Inflammatory macrophage treated with lipopolysaccharide for 1 hour (primary cell): Measurements from ENCODE around the gene AKR1E2.

Experiments used
- DNase-seq, 2 donors: peaks; one replicate each; pipeline ENCODE4 v3.0.0-alpha.2; 2020 to 2022

Gene AKR1E2

GRCh38 chr10:4847561-4848355 lies 21.8 kb downstream of the AKR1E2 start:
- peak; percentile 56 to 68 for DNase-seq

GRCh38 chr10:4848356-4849041 lies 22.5 kb downstream of the AKR1E2 start:
- DNase-seq, result peak; percentile 58 to 74

- DNase-seq, result no peak
Measured at GRCh38 chr10:4849042-4849402, 23.0 kb downstream of the AKR1E2 start.

GRCh38 chr10:4849555-4850242 lies 23.7 kb downstream of the AKR1E2 start:
- peak; percentile 88 to 98 for DNase-seq

- no peak for DNase-seq
Measured at GRCh38 chr10:4850397-4850796, 24.4 kb downstream of the AKR1E2 start.

- DNase-seq, result no peak
Measured at GRCh38 chr10:4851176-4851575, 25.2 kb downstream of the AKR1E2 start.

GRCh38 chr10:4851846-4852245 lies 25.8 kb downstream of the AKR1E2 start:
- DNase-seq, result no peak

GRCh38 chr10:4865945-4866661 lies 40.1 kb downstream of the AKR1E2 start:
- DNase-seq, result no peak

- no peak for DNase-seq
Measured at GRCh38 chr10:4867109-4867519, 41.1 kb downstream of the AKR1E2 start.

GRCh38 chr10:4867520-4868356 lies 41.7 kb downstream of the AKR1E2 start:
- no peak for DNase-seq

GRCh38 chr10:4868357-4868657 lies 42.3 kb downstream of the AKR1E2 start:
- no peak for DNase-seq

- DNase-seq, result no peak
Measured at GRCh38 chr10:4882704-4883078, 56.7 kb downstream of the AKR1E2 start.

GRCh38 chr10:4883079-4883739 lies 57.2 kb downstream of the AKR1E2 start:
- no peak for DNase-seq

- no peak for DNase-seq
Measured at GRCh38 chr10:4885162-4885561, 59.2 kb downstream of the AKR1E2 start.

- DNase-seq, result no peak
Measured at GRCh38 chr10:4887501-4887900, 61.5 kb downstream of the AKR1E2 start.

GRCh38 chr10:4888236-4888635 lies 62.2 kb downstream of the AKR1E2 start:
- DNase-seq, result no peak

- DNase-seq, result no peak
Measured at GRCh38 chr10:4889959-4890358, 64.0 kb downstream of the AKR1E2 start.

GRCh38 chr10:4892681-4893080 lies 66.7 kb downstream of the AKR1E2 start:
- DNase-seq, result no peak

- DNase-seq, result no peak
Measured at GRCh38 chr10:4894335-4894734, 68.3 kb downstream of the AKR1E2 start.
